DND-41 (cell line): Measurements from ENCODE around the gene ADAMTS8.

Experiments used
- ATAC-seq: fragments of 200-7000 bp; cut with Tn5 transposase; 3 replicates; pipeline ENCODE4 v1.9.1; 2021; ENCODE audit warnings: low read depth; ENCODE audit not compliant: insufficient read depth
- DNase-seq: peaks from one replicate; pipeline ENCODE4 v3.0.0-alpha.2; 2020
- H2AFZ ChIP-seq: 2 replicates; pipeline ENCODE4 v1.6.0; 2012; ENCODE audit warnings: low read depth, low read length
- H3K27ac ChIP-seq: 2 replicates; pipeline ENCODE4 v1.5.1; 2012; ENCODE audit warnings: low read length, inconsistent platforms
- H3K27me3 ChIP-seq: fragments of 200-600 bp; sonication (generic); 2 replicates; pipeline ENCODE4 v1.6.0; 2012; ENCODE audit warnings: low read length, mild to moderate bottlenecking, inconsistent platforms; ENCODE audit not compliant: insufficient read depth, poor library complexity
- H3K36me3 ChIP-seq: 2 replicates; pipeline ENCODE4 v1.5.1; 2012; ENCODE audit warnings: low read length, inconsistent platforms; ENCODE audit not compliant: insufficient read depth
- H3K4me1 ChIP-seq: 2 replicates; pipeline ENCODE4 v1.5.1; 2012; ENCODE audit warnings: mild to moderate bottlenecking, low read length; ENCODE audit not compliant: insufficient read depth
- H3K4me2 ChIP-seq: 2 replicates; pipeline ENCODE4 v1.6.0; 2012; ENCODE audit warnings: mild to moderate bottlenecking, moderate library complexity, low read length, inconsistent platforms; ENCODE audit not compliant: insufficient read depth
- H3K4me3 ChIP-seq, 2 experiments: fragments of 200-600 bp in 1 of 2; shearing (Covaris generic) in 1 of 2; 2 replicates each; pipeline ENCODE4 v1.5.1; 2012 to 2016; ENCODE audit warnings: inconsistent platforms in 2 of 2, low read length in 2 of 2, mild to moderate bottlenecking in 2 of 2, low read depth in 1 of 2, moderate library complexity in 1 of 2
- H3K79me2 ChIP-seq: 2 replicates; pipeline ENCODE4 v1.6.0; 2012; ENCODE audit warnings: low read length, inconsistent platforms; ENCODE audit not compliant: insufficient read depth
- H3K9ac ChIP-seq: 2 replicates; pipeline ENCODE4 v1.6.0; 2012; ENCODE audit warnings: low read depth, mild to moderate bottlenecking, inconsistent platforms, low read length, moderate library complexity
- H3K9me3 ChIP-seq: 2 replicates; pipeline ENCODE4 v1.5.1; 2012; ENCODE audit warnings: low read length, moderate library complexity, mild to moderate bottlenecking, inconsistent platforms; ENCODE audit not compliant: insufficient read depth, severe bottlenecking
- H4K20me1 ChIP-seq: 2 replicates; pipeline ENCODE4 v1.6.0; 2012; ENCODE audit warnings: low read length; ENCODE audit not compliant: insufficient read depth
- CTCF ChIP-seq: IDR thresholded peaks from 2 replicates; pipeline ENCODE4 v1.5.1; 2012; ENCODE audit warnings: borderline replicate concordance, low read length, moderate library complexity, mild to moderate bottlenecking; ENCODE audit not compliant: poor library complexity, severe bottlenecking; ENCODE audit errors: extremely low read depth
- EZH2 ChIP-seq: IDR thresholded peaks from 3 replicates; pipeline ENCODE4 v1.6.1; 2012; ENCODE audit warnings: borderline replicate concordance, low read depth, mild to moderate bottlenecking, moderate library complexity, low read length, inconsistent platforms; ENCODE audit not compliant: severe bottlenecking

Gene ADAMTS8

DNA sequence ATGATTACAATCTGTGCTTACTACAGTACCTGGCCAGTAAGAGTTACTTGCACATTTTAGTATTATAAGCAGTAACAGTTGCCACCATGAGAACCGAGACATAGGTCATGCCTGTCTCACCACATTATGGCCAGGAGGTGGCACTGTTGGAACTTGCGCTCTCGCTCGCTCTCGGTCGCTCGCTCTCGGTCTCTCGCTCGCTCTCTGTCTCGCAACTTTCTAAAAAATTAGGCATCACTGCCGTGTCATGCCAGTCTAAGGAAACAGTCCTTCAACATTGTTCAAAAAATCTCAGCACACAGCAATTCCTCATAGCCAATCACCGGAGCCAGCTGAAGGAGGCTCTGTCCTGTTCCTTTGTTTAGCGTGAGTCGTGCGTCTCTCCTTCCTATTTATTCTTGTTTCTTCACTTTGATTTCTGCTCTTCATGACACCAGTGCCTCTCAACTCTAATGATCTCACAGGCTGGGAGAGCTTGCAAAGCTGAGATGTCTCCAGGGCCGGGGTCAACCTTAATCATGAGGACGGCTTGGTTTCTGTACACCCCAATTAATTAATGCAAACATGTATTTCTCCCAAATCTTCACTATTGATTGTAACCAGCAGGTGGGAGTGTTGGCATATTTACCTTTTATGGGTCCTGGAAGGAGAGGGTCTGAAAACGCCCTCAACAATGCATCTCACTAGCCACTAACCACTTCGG lies 6.3 kb upstream of the ADAMTS8 start:
- no peak for TF ChIP-seq EZH2
- peak; percentile 91 for TF ChIP-seq CTCF
- H2AFZ ChIP-seq = peak overlapping the region; percentile 62
- peak; percentile 72 for DNase-seq
- peak overlapping the region; percentile 64 for H3K4me2 ChIP-seq
- H3K27ac ChIP-seq = no peak overlapping the region
- H3K9ac ChIP-seq = peak overlapping the region; percentile 19; the same call in 1 of the 2 replicates
- no peaks in the 10 kb centered on the region for H3K36me3 ChIP-seq
- no peaks in the 10 kb centered on the region for H3K79me2 ChIP-seq
- ATAC-seq = peak; percentile 84
- no peaks in the 10 kb centered on the region for H4K20me1 ChIP-seq
- H3K9me3 ChIP-seq = no peaks in the 10 kb centered on the region
- peaks cover 4% of the 10 kb centered on the region for H3K4me1 ChIP-seq
- H3K4me3 ChIP-seq = peak overlapping the region in 1 of 2 experiments; percentile 49; a peak in 2 of 4 replicates
- H3K27me3 ChIP-seq = peaks cover 17% of the 10 kb centered on the region

GRCh38 chr11:130433357-130433756 lies 4.9 kb upstream of the ADAMTS8 start:
- H3K27ac ChIP-seq = no peak overlapping the region
- DNase-seq (no peak), ATAC-seq (no peak)
- H2AFZ ChIP-seq = no peak overlapping the region
- H3K9me3 ChIP-seq = no peaks in the 10 kb centered on the region
- H4K20me1 ChIP-seq = no peaks in the 10 kb centered on the region
- no peaks in the 10 kb centered on the region for H3K79me2 ChIP-seq
- peaks cover 27% of the 10 kb centered on the region for H3K27me3 ChIP-seq
- no peaks in the 10 kb centered on the region for H3K36me3 ChIP-seq
- no peak overlapping the region for H3K4me3 ChIP-seq
- H3K4me1 ChIP-seq = peaks cover 4% of the 10 kb centered on the region
- no peak overlapping the region for H3K4me2 ChIP-seq
- no peak overlapping the region for H3K9ac ChIP-seq
- TF ChIP-seq EZH2 (no peak), CTCF (no peak)

DNA sequence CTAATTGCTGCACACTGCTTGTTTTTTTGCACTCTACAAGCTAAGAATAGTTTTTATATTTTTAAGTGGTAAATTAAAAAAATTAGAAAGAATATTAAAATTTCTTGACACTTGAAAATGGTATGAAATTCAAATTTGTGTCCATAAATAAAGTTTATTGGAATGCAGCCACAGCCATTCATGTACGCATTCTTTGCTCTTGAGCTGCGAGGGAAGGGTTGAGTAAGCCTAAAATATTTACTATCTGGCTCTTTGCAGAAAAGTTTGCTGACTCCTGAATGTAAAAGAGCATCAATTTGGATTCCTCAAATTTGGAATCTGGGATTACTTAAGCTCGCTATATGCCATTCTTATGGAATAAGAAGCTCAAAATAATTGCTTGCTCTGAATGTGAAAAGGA lies 3.4 kb upstream of the ADAMTS8 start:
- Histone ChIP-seq H3K9ac (no peak overlapping the region), H3K4me1 (peaks cover 4% of the 10 kb centered on the region), H2AFZ (no peak overlapping the region), H3K4me2 (no peak overlapping the region), H4K20me1 (no peaks in the 10 kb centered on the region), H3K27me3 (peaks cover 27% of the 10 kb centered on the region), H3K79me2 (no peaks in the 10 kb centered on the region), H3K4me3 (no peak overlapping the region), H3K9me3 (no peaks in the 10 kb centered on the region), H3K36me3 (no peaks in the 10 kb centered on the region), H3K27ac (no peak overlapping the region)
- TF ChIP-seq EZH2 (no peak), CTCF (no peak)
- DNase-seq (no peak), ATAC-seq (no peak)
